ENCODE data around the gene FAXDC2.
"Not testable (repeated sequence)": the region's sequence is repeated elsewhere in the genome, so short reads cannot be mapped to it uniquely, and the experiment has no call there.

The FAXDC2 gene

DNA sequence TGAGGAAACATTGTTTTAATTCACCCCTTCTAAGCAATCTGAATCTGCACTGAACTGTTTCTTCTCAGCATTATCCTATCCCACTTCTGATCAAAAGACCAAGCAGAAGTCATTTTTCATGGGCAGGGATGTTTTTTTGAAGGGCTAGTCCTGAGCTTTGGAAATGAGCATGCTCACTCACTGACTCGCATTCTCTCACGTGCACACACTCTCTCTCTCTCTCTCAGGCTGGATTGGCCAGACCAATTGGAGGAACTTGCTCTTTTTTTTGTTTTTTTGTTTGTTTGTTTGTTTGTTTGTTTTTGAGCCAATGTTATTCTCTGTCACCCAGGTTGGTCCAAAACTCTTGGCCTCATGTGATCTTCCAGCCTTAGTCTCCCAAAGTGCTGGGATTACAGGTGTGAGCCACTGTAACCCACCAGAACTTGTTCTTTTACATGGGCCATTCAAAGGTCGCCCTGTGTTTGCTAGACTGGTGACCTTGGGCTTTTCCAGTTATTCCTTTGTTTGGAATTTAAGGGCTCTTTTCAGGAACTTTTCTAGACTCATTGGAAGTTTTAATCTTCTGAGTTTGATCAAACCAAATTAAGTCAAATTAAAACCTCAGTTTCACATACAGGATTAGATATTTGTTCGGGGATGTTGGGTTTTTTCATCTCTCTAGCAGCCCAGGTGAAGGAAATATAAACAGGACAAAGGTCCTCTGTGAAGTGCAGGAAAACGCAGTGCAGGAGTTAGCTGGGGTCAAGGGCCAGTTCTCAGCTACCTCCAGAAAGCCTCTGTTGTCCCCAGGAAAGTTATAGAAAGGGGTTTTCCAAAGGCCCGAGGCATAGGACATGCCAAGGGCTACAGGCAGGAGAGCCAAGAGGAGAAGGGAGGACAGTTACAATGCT is 13.1 kb downstream of the FAXDC2 start:
- DNase-seq, result no peak

DNA sequence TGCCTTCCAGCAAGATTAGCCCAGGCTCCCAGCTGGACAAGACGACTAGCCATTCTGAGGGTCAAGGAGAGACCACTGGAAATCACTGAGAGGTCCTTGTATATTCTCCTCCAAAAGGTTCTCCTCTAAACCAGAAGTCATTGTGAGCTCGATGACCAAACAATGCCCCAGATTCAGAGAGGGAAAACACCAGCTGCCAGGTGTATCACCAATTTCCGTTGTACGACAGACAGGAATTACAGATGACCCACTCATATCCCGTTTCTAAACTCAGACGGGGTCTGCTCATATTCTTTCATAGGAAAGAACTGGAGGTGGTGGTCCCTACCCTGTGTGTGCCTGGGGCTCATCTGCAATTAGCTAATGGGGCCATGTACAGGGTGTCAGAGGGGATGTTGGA is 14.2 kb downstream of the FAXDC2 start:
- DNase-seq, result no peak

More for the DNA sequence above, 13.1 kb downstream of the FAXDC2 start:
- intact Hi-C loops (cut with DNase I), result no loop called here

GRCh38 chr5:154835701-154836052 is 14.7 kb downstream of the FAXDC2 start:
- DNase-seq; intact Hi-C loops (cut with DNase I): not testable (repeated sequence)

More for the DNA sequence above, 14.2 kb downstream of the FAXDC2 start:
- intact Hi-C loops (cut with DNase I), result no loop called here

GRCh38 chr5:154834053-154834452 is 16.4 kb downstream of the FAXDC2 start:
- DNase-seq, result no peak
- intact Hi-C loops (cut with DNase I), result no loop called here

DNA sequence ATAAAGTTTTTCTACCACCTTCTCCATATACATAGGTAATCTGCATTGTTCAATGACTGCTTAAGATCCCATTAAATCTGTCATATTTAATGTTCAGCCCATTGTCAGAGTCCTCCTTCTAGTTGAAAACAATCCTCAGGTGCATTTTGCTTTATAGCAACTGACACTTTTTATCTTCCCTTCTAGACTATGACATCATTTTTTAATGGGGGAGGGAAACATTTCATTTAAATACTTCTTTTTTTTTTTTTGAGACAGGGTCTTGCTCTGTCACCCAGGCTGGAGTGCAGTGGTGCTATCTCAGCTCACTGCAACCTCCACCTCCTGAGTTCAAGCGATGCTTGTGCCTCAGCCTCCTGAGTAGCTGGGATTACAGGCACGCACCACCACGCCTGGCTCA is 17.6 kb downstream of the FAXDC2 start:
- intact Hi-C loops (cut with DNase I); DNase-seq: not testable (repeated sequence)

GRCh38 chr5:154831451-154831850 is 19.0 kb downstream of the FAXDC2 start:
- intact Hi-C loops (cut with DNase I), result no loop called here
- DNase-seq, result no peak

DNA sequence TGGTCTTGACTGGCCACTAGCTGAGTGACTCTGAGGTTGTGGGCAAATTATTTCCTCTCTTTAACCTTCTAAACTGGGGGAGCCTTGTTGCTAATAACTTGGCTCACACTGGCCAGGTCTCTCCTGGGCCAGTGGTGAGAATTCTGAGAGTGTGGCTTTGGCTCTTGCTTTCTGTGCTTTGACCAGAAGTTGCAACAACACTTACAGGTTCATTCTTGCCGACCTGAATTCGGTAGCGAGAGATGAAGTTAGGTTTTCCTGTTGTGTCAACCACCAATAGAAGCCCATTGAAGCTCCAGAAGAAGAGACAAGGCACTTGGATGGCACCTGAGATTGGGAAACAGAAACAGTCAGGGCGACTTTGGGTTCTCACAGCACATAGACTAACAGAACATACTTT is 19.8 kb downstream of the FAXDC2 start:
- intact Hi-C loops (cut with DNase I), result no loop called here
- DNase-seq, result no peak

- no peak for DNase-seq
- intact Hi-C loops (cut with DNase I), result no loop called here
These were observed 20.2 kb downstream of the FAXDC2 start for GRCh38 chr5:154830219-154830595.

GRCh38 chr5:154829589-154830218 is 20.7 kb downstream of the FAXDC2 start:
- intact Hi-C loops (cut with DNase I), result no loop called here

GRCh38 chr5:154829181-154829588 is 21.2 kb downstream of the FAXDC2 start:
- DNase-seq, result no peak
- intact Hi-C loops (cut with DNase I), result no loop called here

More at GRCh38 chr5:154829589-154830218, 20.7 kb downstream of the FAXDC2 start:
- DNase-seq, result no peak

DNA sequence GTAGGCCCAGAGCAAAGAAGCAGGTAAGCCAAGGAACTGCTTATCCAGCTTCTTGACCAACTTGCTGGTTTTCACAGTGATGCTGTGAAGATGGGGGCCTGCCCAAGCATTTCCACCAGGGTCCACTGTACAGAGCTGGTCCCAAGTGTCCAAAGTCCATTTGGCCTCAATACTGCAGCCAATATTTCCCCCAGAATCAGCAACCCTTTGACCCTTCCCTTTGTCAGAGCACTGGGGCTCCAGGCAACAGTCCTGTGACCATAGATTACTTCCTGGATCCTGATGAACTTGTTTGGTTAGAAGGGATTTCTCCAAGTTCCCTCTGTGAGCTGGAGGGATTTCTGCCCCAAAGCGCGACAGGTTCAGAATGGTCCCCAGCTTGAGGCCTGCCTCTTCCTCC is 26.3 kb downstream of the FAXDC2 start:
- intact Hi-C loops (cut with DNase I), result no loop called here
- DNase-seq, result no peak

- intact Hi-C loops (cut with DNase I), result no loop called here
- no peak for DNase-seq
These were observed 26.8 kb downstream of the FAXDC2 start for GRCh38 chr5:154823605-154824004.

GRCh38 chr5:154822896-154823295 is 27.5 kb downstream of the FAXDC2 start:
- intact Hi-C loops (cut with DNase I), result not testable (repeated sequence)

GRCh38 chr5:154820383-154820782 is 30.0 kb downstream of the FAXDC2 start:
- intact Hi-C loops (cut with DNase I), result no loop called here
- DNase-seq, result no peak

More at GRCh38 chr5:154822896-154823295, 27.5 kb downstream of the FAXDC2 start:
- not testable (repeated sequence) for DNase-seq

DNA sequence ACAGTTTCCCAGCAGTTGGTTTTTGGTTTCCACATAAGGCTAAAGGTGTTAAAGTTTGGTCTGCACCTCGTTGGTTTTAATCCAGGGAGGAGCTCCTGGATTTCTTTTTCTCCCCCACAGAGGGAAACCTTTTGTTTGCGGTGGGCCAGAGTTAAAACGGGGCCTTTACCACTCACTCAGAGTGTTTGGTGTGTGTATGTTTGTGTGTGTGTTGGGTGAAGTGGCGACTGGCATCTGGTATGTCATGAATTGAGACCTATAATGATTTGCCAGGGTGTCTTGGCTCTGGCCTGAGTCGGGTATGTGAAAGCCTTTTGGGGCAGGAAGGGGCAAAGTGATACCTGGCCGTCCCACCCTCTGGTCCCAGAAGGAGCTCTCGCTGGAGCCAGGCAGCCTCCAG is 30.9 kb downstream of the FAXDC2 start:
- intact Hi-C loops (cut with DNase I), result no loop called here
- no peak for DNase-seq

GRCh38 chr5:154818471-154819116 is 31.8 kb downstream of the FAXDC2 start:
- DNase-seq, result no peak

GRCh38 chr5:154817815-154818214 is 32.6 kb downstream of the FAXDC2 start:
- no peak for DNase-seq
- intact Hi-C loops (cut with DNase I), result no loop called here

More at GRCh38 chr5:154818471-154819116, 31.8 kb downstream of the FAXDC2 start:
- intact Hi-C loops (cut with DNase I), result no loop called here

- intact Hi-C loops (cut with DNase I), result no loop called here
- no peak for DNase-seq
These were observed 33.4 kb downstream of the FAXDC2 start for GRCh38 chr5:154816891-154817492.

GRCh38 chr5:154815684-154816247 is 34.6 kb downstream of the FAXDC2 start:
- intact Hi-C loops (cut with DNase I), result no loop called here
- DNase-seq, result no peak
